GM21576 (cell line): ENCODE measurements around the gene LDB2.
"Not testable (repeated sequence)": the region's sequence is repeated elsewhere in the genome, so short reads cannot be mapped to it uniquely, and the experiment has no call there.

Experiments used
- ATAC-seq: cut with Tn5 transposase; IDR thresholded peaks from one replicate; pipeline ENCODE4 v1.9.1; 2021; ENCODE audit warnings: mild to moderate bottlenecking, moderate library complexity; ENCODE audit not compliant: unreplicated experiment

LDB2 gene

DNA sequence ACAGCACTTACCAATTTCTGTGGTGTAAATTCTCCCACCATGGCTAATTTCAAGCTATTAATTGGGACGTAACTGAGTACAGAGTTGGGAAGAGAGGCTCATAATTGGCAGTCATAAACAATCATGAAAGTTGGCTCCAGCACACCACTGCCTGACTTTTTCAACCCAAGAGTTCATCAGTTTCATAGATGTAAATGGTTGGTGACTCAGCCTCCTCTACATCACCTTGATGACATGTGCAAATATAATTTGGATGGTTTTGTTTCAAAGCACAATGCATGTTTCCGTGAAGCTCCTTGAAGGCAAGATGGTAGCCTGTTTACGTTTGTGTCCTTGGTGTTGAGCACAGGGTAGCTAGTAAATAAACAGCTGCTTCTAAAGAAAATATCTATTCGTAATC is 235.1 kb downstream of the LDB2 start:
- ATAC-seq = no peak

DNA sequence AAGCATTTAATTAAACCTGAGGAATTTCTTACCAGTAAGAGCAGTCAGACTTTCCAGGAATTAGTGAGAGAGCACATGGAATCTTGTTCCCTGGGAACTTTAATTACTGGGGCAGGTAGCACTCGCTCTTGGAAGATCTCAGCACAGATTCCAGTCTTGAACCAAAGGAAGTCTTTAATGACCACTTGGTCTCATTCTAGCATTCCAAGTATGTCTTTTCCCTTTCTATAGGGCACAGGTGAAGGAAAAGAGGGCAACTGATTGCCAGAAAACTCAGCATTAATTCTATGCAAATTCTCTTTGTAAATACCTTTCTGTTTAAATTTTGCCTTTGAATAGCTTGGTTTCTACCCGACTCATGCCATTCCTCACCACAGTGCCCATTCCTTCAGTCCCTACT is 236.6 kb downstream of the LDB2 start:
- ATAC-seq = no peak

DNA sequence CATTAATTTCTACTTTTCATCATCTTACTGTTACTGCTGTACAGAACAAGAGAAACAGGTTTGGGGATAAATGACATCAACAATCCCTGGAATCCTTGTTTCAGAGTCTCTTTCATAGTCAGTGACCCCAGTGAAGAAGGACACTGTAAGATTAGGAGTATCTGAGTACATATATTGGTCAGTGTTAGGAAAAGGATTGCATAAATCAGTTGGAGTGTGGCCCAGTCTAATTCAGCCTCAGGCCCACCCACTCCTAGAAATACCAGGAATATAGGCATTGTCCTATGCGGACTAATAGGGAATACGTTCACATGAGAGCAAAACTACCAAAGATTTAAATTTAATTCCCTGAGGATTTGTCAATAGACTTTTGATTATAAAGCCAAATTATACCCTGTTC is 237.8 kb downstream of the LDB2 start:
- ATAC-seq = no peak

DNA sequence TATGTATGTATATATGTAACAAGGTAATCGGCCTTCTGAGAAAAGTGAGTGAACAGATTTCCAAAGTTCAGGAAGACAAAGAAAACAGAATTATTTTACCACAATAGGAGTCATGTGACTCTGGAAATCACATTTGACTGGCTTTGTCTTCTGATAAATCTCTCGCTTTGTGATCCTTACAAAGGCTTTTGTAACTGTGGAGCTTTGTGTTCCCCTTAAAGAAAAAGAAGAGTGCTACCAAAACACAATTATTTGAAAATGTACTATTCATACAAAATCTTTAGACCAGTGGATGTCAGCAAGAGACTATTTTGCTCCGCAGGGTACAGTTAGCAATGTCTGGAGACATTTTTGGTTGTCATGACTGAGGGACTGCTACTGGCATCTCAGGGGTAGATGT is 238.8 kb downstream of the LDB2 start:
- no peak for ATAC-seq

DNA sequence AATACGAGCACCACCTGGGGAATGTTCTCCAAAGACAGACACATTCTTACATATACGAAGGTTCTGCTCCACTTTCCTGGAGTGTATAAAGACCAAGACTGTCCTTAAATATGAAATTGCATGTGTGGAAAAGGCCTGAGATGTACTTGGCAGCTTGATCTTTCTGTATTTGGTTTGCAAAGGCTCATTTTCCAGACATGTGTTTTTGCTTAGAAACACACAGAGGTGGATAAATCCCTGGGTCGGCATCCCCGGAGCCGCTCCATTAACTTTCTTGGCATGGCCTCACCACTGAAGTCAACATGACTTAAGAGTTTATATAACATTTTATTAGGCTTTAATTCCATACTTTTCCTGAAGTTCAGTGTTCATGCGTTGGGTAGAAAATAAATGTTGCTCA is 239.4 kb downstream of the LDB2 start:
- no peak for ATAC-seq

DNA sequence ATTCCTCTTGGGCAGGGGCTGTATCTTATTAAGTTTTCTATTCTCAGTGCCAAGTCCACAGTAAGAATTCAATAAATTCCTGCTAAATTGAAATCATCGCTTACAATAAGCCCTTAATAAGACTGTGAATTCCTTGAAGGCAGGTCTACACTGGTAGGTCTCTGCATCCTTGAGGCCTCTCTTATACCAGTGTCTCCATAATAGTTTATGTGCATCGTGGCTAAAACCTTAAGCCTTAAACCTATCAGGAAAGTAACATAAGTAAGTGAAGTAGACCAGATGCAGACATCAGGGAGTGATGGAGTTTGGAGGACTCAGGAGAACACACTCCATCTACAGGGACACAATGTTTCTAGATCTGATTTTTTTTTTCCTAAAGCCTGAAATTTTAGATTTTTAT is 240.3 kb downstream of the LDB2 start:
- ATAC-seq = no peak

DNA sequence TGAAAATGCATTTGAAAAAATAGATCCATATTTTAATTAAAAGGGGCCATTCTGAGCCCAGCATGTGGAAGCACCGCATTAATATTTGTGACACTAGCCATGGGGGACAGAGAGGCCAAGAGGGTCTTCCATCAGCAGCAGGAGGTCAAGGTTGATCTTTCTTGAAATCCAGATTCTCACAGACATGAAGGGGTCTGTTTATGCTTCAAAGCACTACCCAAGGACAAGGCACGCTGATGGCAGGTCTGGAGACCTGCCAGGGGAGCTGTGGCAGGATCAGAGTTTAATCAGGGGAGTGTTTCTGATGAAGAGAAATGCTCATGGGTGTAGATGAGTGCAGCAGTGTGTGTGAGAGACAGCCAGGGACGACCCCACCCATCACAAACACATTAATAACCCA is 243.3 kb downstream of the LDB2 start:
- ATAC-seq = no peak

DNA sequence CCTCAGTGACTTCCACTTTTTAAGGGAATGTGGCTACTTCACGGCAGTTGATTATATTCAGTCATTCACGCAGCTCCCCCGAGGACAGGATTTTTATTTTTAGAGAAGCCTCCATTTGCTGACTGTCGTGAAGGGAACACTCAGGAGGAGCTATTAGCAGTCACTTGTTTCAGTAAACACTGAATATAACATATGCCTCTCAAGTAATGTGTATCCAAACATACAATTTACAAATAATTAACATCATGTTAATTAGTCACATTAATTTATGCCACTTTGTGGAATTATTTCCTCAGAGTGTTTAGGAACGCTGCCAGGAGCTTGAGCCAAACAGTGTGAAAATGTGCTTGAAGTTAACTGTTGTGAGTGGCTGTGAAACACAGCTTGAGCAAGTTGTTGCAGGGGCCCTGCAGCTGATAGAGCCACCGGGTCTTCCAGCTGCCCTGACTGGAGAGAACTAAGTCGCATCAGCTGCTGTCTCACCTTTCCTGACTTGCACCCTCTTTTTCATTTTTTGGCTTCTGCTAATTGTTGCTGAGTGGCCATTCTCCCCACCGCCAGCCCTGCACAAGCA is 245.6 kb downstream of the LDB2 start:
- no peak for ATAC-seq

DNA sequence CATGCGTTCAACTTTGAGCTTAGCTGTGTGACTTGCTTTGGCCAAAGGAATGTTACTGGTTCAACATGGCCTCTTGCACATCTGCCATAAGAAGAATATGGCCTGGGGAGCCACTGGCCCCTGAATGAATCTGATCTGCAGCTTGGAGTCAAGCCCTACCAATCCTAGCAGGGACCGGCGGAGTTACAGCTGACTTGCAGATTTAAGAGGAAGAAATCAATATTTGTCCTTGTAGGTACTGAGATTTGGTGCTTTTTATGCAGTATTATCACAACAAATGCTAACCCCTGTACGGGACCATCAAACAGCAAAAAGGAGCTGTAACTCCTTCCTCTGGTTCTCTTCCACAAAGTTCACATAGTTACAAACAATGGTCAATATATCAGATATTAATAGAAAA is 252.0 kb downstream of the LDB2 start:
- ATAC-seq = no peak

DNA sequence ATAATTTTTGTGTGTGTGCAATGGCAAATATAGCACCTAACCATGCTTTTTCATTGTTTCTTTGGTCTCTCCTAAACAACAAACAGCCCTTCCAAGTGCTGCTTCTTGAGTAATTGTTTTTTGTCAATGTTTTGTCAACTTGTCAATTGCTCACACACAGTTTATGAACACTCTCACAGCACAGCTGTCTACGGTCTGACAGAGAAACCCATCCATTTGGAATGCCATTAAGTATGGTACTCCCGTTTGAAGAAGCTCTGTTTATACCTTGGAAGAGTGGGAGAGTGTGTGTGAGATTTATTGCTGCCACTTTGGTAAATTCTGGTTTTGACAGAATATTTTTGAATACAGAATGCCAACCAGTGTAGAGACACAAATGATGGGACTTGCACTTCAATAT is 254.6 kb downstream of the LDB2 start:
- no peak for ATAC-seq

DNA sequence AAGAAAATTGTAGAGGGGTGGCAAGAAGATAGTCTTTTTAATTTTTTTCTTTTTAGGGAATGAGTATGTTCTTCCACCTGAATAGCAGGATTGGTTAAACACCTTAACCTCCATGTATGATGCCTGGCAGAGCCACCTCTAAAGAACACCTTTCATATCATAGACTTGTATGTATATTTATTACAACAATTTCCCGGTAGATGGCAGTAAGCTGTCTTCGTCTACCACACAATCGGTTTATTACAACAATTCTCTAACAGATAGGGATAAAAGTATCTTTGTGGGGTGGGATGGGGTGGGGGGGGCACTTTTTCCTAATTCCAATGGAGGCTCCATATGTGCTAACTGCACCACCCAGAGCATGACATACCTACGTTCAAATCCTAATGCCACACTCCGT is 255.5 kb downstream of the LDB2 start:
- no peak for ATAC-seq

DNA sequence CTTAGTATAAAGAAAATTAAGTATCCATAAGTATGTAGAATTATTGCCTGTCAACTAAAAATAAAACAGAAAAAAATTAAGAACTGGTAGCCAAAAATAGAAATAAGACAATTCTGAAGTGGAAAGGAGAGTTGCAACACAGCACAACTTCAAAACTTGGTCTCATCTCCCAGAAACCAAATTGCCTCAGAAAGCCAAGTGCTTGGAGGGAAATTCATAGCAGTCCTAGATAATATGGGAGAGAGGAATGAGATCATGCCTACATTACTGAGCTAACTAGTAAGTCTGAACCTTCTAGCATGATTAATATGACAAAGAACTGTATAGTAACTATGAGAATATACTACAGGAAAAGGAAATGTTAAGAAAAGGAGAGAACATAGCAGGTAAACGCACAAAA is 256.5 kb downstream of the LDB2 start:
- ATAC-seq = no peak

DNA sequence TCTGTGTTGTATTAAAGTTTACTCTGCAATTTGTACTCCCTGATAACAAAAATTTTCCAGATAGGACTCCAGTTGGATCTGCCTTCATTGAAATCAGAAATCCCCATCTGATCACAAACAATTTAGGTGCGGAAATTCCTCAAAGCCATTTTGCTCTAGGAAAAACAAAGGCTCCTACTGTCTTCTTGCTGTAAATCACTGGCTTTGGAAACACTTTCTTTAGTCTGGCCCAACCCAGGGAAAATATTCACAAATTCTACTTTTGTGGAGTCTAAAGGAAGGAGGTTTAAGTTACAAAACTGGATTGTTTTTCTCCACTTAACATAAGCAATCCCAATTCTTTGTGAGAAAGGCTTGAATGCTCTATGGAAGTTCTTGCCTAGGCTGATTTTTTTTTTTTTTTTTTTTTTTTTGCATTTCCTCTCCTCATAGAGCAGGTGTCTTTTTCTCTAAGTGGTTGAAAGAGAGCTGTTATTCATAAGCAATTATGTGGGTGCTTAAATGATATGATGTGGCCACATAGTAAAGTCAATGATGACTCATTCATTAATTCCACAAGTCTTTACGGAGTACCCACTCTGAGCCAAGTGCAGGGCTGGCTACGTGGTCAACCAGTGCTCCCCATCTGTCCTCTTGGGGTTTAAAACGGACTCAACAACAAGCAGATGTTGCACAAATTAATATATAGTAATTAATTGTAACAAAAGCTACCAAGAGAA is 261.4 kb downstream of the LDB2 start:
- no peak for ATAC-seq

DNA sequence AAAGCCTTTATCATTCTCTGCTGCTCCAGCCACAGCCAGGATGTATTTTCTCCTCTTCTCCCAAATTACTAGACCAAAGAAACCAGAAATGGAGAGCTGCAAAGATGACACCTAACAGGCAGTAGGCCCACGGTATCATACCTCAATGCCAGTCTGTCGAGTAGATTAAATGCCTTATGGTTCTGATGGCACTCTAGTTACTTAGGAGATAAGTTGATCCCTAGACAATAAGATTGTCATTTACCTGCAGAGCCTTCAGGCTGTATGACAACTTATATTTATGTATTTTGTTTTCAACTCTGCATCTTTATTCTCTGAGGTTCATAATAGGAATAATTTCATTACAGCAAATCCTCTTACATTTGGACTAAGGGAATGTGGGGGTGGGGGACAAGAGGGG is 262.1 kb downstream of the LDB2 start:
- no peak for ATAC-seq

DNA sequence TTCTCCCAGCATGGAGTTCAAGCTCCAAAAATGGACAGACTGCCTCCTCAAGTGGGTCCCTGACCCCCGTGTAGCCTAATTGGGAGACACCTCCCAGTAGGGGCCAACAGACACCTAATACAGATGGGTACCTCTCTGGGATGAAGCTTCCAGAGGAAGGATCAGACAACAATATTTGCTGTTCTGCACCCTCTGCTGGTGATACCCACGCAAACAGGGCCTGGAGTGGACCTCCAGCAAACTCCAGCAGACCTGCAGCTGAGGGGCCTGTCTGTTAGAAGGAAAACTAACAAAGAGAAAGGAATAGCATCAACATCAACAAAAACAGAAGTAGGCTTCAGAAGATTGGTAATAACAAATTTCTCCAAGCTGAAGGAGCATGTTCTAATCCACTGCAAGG is 269.2 kb downstream of the LDB2 start:
- ATAC-seq = not testable (repeated sequence)

DNA sequence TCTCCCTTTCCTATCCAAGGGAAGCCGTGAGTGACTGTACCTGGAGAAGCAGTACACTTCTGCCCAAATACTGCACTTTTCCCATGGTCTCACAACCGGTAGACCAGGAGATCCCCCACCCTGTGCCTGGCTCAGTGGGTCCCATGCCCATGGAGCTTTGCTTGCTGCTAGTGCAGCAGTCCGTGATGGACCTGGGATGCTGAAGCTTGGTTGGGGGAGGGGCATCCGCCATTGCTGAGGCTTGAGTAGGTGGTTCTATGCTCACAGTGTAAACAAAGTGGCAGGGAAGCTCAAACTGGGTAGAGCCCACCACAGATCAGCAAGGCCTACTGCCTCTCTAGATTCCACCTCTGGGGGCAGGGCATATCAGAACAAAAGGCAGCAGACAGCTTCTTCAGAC is 269.6 kb downstream of the LDB2 start:
- ATAC-seq = not testable (repeated sequence)

DNA sequence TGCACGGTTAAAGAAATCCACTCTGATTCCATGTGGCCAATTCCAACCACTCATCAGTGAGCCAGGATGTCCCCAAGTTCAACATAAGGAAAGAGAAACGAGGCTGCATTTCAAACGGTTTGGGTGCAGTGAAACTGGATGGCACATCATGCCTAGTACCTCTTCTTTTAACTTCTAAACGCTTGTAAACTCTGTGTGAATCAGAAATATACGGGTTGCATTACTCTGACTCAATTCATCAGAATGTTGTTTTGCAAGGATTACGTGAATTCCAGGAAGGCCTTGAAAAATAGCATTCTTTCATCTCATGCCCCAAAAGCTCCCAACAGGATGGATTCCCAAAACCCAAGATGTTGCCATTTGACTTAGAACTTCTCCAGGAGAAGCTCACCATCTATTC is 270.4 kb downstream of the LDB2 start:
- no peak for ATAC-seq

DNA sequence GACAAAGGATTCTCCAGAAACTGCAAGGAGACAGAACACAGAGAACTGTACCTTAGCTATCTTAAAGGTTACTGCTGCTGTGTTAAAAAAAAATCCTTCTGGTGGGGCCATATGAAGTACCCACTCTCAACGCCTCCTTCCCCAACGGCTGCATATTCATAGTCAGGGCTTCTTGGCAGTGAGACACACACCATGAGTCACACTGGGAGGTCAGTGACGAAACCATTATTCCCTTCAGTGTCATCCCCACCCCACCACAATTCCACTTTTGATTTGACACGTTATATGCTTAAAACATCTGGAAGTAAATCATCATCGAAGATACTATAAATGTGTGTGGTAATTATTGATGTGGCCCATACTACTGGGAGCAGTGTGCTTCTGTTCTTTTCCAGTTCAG is 271.5 kb downstream of the LDB2 start:
- ATAC-seq = no peak

DNA sequence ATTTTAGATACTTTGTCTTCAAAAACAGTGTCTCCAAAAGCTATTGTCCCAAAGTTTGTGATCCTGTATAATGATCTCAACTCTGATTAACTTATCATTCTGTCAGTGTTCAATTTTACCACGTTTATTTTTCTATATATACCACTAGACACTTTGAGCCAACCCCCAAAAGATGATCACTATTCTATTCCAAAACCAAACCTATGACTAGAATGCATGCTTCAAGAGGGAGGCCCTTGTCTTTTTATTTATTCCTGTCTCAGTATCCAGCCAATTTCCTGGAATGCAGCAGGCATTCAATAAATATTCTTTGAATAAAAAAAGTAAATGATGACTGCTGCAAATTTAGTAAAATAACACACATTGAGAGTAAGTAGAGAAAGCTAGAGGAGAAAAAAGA is 275.6 kb downstream of the LDB2 start:
- ATAC-seq = no peak

DNA sequence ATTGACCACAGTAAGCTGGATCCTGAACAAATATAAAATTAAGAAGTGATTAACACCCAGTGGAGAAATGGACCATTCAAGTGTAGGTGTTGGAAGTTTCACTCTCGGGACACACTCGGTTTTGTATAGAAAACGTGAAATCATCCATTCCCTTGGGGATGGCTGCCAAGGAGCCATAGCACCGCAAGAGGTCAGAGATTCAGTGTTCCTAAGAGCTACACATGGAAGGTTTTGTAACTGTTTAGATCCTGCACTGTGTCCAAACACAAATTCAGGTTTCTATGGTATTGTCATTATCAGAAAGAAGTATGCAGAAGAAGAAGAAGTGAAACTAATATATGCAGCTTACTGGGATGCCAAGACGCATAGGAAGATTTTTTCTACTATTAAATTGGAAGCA is 281.0 kb downstream of the LDB2 start:
- no peak for ATAC-seq

DNA sequence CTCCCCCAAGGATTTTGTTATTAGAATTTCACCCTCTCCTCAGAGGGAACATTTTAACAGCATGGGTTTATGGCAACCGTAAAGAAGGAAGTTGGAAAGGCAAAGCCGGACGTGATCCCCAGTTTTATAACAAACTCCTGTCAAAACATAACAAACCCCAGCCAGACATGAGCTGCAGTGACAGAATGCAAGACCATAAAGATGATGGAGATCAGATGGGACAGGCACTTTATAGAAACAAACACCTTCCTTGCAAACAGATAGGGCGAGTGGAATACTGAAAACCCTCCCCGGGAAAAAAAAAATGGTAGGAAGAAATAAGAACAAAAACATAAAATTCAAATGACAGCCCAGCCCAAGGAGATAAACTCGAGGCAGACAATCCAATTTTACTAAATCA is 281.4 kb downstream of the LDB2 start:
- no peak for ATAC-seq

DNA sequence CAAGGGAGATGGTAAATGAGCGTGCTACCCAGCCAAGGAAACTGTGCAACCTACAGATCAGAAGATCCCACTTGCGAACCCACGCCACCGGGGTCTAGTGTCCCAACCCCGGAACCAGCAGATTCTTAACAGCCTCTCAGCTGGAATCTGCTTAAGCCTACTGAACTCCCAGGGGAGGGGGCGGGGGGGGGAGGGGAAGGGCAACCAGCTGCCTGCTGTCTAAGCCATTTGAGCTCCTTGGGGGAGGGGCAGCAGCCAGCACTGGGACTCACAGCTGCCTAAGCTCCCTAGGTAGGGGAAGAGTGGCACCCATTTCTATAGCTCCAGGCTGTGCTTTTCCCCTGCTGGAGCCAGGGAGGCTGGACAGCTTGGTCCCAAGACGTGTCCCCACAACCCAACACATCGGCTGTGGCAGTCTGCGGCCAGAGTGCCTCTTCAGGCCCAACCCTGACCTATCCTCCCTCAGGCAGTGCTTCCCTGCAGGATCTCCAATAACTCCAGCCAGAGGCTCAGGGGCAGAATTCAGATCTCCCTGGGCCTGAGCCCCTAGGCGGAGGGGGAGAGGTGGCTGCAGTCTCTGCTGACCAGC is 289.2 kb downstream of the LDB2 start:
- ATAC-seq = no peak
